Calu3 (cell line): Measurements from ENCODE around the gene TAF4B. TPM values are rescaled to one million over a fixed set of nuclear protein-coding genes. Genes with fewer than 3 reads are reported as not detected.
"Not testable (repeated sequence)": the region's sequence is repeated elsewhere in the genome, so short reads cannot be mapped to it uniquely, and the experiment has no call there.

Experiments
- BruUV-seq: library from RNA; stranded (reverse); fragments of 400-500 nt; replicated peaks from 2 replicates; lab custom pipeline; 2021; lab: Mats Ljungman, UMichigan
- CTCF ChIA-PET: fragments of 300-600 bp; sonication (Branson Sonifier 250); formaldehyde crosslinking; loops from one replicate; lab custom pipeline; 2022; ENCODE audit warnings: antibody characterized with exemption; lab: Charles Lee
- DNase-seq: peaks from one replicate; pipeline ENCODE4 v3.0.0; 2022
- H3K27ac Mint-ChIP-seq: one replicate; pipeline ENCODE4 v1.8.0; 2022; ENCODE audit warnings: mixed read lengths; ENCODE audit not compliant: unreplicated experiment
- H3K27me3 Mint-ChIP-seq: one replicate; pipeline ENCODE4 v1.8.0; 2022; ENCODE audit warnings: mixed read lengths; ENCODE audit not compliant: unreplicated experiment
- H3K36me3 Mint-ChIP-seq: one replicate; pipeline ENCODE4 v1.8.0; 2022; ENCODE audit warnings: mild to moderate bottlenecking, moderate library complexity, mixed read lengths; ENCODE audit not compliant: insufficient read depth, unreplicated experiment
- H3K4me1 Mint-ChIP-seq: one replicate; pipeline ENCODE4 v1.8.0; 2022; ENCODE audit warnings: mild to moderate bottlenecking, low read depth, mixed read lengths; ENCODE audit not compliant: unreplicated experiment
- H3K4me3 Mint-ChIP-seq: one replicate; pipeline ENCODE4 v1.8.0; 2022; ENCODE audit warnings: mild to moderate bottlenecking, low read depth, moderate library complexity, mixed read lengths; ENCODE audit not compliant: unreplicated experiment
- H3K9me3 Mint-ChIP-seq: one replicate; pipeline ENCODE4 v1.8.0; 2022; ENCODE audit warnings: low read depth, mixed read lengths; ENCODE audit not compliant: unreplicated experiment
- intact Hi-C: fragments of 100-400 bp; cut with micrococcal nuclease; formaldehyde crosslinking; loops from one replicate; pipeline ENCODE4 v1.10.0; 2022; ENCODE audit not compliant: unreplicated experiment
- total RNA-seq: library from RNA; stranded (reverse); gene quantifications from 2 replicates; pipeline ENCODE4 v1.2.3, GENCODE V29; 2022
- TF ChIP-seq, protein P1 (sequence below): fragments of 200-600 bp; IDR thresholded peaks from one replicate; pipeline ENCODE4 v1.8.0; 2022; ENCODE audit warnings: antibody characterized with exemption; ENCODE audit not compliant: unreplicated experiment

The TAF4B gene
- total RNA-seq, 1 experiment from 2014 or later: 9.6 TPM

DNA sequence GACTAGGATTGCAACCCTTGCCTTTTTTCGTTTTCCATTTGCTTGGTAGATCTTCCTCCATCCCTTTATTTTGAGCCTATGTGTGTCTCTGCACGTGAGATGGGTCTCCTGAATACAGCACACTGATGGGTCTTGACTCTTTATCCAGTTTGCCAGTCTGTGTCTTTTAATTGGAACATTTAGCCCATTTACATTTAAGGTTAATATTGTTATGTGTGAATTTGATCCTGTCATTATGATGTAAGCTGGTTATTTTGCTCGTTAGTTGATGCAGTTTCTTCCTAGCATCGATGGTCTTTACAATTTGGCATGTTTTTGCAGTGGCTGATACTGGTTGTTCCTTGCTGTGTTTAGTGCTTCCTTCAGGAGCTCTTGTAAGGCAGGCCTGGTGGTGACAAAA lies 16.1 kb downstream of the TAF4B start:
- BruUV-seq, H3K36me3 Mint-ChIP-seq, CTCF ChIA-PET, H3K4me3 Mint-ChIP-seq, H3K27ac Mint-ChIP-seq, H3K4me1 Mint-ChIP-seq, intact Hi-C loops, H3K27me3 Mint-ChIP-seq, DNase-seq: not testable (repeated sequence)
- H3K9me3 Mint-ChIP-seq: peaks cover 14% of the 10 kb centered on the region

DNA sequence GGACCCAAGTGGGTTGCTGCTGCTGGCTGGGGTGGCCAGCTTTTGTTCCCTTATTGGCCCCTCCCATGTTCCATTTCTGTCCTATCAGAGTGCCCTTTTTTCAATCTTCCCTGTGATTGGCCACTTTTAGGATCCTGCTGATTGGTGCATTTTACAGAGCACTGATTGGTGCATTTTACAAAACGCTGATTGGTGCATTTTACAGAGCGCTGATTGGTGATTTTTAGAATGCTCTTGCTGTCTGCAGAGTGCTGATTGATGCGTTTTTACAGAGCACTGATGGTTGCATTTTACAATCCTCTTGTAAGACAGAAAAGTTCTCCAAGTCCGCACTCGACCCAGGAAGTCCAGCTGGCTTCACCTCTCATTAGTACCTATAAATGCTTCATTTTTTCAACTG lies 19.2 kb downstream of the TAF4B start:
- H3K4me1 Mint-ChIP-seq, intact Hi-C loops, H3K4me3 Mint-ChIP-seq, H3K36me3 Mint-ChIP-seq, H3K27me3 Mint-ChIP-seq, DNase-seq, CTCF ChIA-PET, BruUV-seq, H3K27ac Mint-ChIP-seq: not testable (repeated sequence)
- peaks cover 14% of the 10 kb centered on the region for H3K9me3 Mint-ChIP-seq

- intact Hi-C loops: no loop called here
- no TSS peak for BruUV-seq
- H3K36me3 Mint-ChIP-seq: no peaks in the 10 kb centered on the region
- H3K4me3 Mint-ChIP-seq: no peak overlapping the region
- CTCF ChIA-PET: no interaction called here
- H3K4me1 Mint-ChIP-seq: peaks cover 9% of the 10 kb centered on the region
- no peaks in the 10 kb centered on the region for H3K27me3 Mint-ChIP-seq
- H3K9me3 Mint-ChIP-seq: no peaks in the 10 kb centered on the region
- TF ChIP-seq, protein P1, sequence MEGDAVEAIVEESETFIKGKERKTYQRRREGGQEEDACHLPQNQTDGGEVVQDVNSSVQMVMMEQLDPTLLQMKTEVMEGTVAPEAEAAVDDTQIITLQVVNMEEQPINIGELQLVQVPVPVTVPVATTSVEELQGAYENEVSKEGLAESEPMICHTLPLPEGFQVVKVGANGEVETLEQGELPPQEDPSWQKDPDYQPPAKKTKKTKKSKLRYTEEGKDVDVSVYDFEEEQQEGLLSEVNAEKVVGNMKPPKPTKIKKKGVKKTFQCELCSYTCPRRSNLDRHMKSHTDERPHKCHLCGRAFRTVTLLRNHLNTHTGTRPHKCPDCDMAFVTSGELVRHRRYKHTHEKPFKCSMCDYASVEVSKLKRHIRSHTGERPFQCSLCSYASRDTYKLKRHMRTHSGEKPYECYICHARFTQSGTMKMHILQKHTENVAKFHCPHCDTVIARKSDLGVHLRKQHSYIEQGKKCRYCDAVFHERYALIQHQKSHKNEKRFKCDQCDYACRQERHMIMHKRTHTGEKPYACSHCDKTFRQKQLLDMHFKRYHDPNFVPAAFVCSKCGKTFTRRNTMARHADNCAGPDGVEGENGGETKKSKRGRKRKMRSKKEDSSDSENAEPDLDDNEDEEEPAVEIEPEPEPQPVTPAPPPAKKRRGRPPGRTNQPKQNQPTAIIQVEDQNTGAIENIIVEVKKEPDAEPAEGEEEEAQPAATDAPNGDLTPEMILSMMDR: no peak
- no peak overlapping the region for H3K27ac Mint-ChIP-seq
- DNase-seq: peak; percentile 9
Observed at GRCh38 chr18:26252411-26252810, 26.2 kb downstream of the TAF4B start.

DNA sequence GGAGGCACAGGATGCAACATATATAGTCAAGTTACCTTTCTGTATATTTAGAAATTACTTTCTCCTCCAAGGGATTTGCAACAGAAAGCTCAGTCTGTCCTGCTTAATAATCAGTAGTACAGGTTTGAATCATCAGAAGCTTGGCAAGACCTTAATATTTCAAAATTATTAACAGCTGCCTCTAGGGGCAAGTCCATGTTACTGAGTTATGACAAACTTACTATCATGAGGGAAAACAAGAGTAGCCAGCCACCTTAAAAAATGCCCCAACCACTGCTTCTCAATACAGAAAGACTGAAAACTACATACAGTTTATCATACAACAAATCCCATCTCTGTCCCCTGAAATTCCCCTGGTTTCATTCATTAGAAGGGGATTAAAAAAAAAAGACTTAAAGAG lies 28.6 kb downstream of the TAF4B start:
- not testable (repeated sequence) for H3K36me3 Mint-ChIP-seq, H3K4me3 Mint-ChIP-seq
- CTCF ChIA-PET: interaction anchor here (0.6 to 1.3 kb wide), 3 partner anchors 10 to 314 kb away, joined by 3 to 4 read pairs (median 4); no protein-coding TSS in a partner anchor

GRCh38 chr18:26255695-26256622 lies 29.7 kb downstream of the TAF4B start:
- DNase-seq: no peak
- TF ChIP-seq, protein P1: no peak
- no peak overlapping the region for H3K4me3 Mint-ChIP-seq
- peaks cover 2% of the 10 kb centered on the region for H3K9me3 Mint-ChIP-seq
- H3K27me3 Mint-ChIP-seq: no peaks in the 10 kb centered on the region
- H3K36me3 Mint-ChIP-seq: no peaks in the 10 kb centered on the region
- no TSS peak for BruUV-seq
- intact Hi-C loops: no loop called here
- H3K27ac Mint-ChIP-seq: no peak overlapping the region
- CTCF ChIA-PET: interaction anchor here (0.6 to 1.3 kb wide), 3 partner anchors 8 to 151 kb away, joined by 3 to 4 read pairs (median 4); no protein-coding TSS in a partner anchor
- peaks cover 9% of the 10 kb centered on the region for H3K4me1 Mint-ChIP-seq

More for the DNA sequence above, 28.6 kb downstream of the TAF4B start:
- H3K27me3 Mint-ChIP-seq, DNase-seq, H3K4me1 Mint-ChIP-seq, H3K9me3 Mint-ChIP-seq, intact Hi-C loops, H3K27ac Mint-ChIP-seq, BruUV-seq: not testable (repeated sequence)
